ENCODE data around the gene FRYL. TPM values are rescaled to one million over a fixed set of nuclear protein-coding genes. Genes with fewer than 3 reads are reported as not detected.

FRYL gene
- total RNA-seq, 2 donors from 2014 or later = 71.7 TPM

DNA sequence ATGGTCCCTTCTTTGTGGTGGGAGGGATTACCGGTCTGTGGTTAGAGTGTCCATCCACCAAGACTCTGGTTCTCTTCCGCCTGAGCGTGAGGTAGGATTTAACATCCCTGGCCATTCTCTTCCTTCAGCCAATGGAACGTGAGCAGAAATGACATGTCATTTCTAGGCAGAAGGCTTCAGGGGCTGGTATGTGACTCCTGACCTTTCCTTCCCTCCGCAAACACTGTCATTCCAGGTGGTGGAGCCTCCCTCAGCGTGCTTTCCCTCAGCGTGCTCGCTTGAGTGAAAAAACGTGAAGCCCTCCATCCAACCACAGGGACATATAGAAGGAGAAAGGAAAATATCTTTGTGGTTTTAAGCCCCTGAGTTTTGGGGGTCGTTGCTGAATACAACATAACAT, 330.9 kb downstream of the FRYL start:
- DNase-seq (no peak), ATAC-seq (replicated peaks in 1 of 2) (peak in 1 of 2 donors; percentile 15)
- Mint-ChIP-seq H3K27me3 (ENCODE audit: low read depth) (no peaks in the 10 kb centered on the region), H3K4me3 (no peak overlapping the region), H3K27ac (no peak overlapping the region), H3K4me1 (ENCODE audit: low read depth) (no peaks in the 10 kb centered on the region), H3K9me3 (no peaks in the 10 kb centered on the region), H3K36me3 (ENCODE audit: insufficient read depth in 2 of 2) (no peaks in the 10 kb centered on the region)

Other genes starting within 250 kb of the FRYL start
- gene OCIAD1, start 50.8 kb upstream of the FRYL start, total RNA-seq = 100 to 1,000 TPM; 140 to 147 TPM
- 10 to 100 TPM; 71.1 to 86.2 TPM for gene OCIAD2, start 126.5 kb upstream of the FRYL start, total RNA-seq
- not detected for gene CWH43, start 206.0 kb upstream of the FRYL start, total RNA-seq